ENCODE data around the gene RNF207.

DNA sequence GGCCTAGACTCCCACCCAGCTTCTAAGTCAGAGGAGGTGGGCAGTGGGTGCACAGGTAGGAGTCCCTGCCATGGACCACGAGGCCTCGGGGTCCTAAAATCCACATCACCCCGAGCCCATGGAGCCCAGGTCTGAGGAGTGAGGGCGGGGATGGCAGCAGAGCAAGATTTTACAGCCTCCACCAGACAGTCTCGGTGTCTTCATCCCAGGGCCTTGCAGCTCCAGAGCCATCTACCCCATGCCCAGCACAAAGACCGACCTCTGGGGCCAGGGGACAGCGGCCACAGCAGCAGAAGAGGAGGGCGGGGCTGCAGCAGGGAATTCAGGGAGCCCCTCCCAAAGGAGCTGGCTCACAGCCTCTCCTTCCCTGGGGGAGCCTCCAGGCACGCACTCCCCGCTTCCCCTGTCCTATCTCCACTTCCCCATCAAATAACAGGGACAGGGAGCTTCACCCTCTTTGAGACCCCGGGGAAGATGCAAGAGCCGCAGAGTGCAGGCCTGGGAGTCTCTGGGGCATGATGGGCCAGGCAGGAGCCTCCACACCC, 40.4 kb upstream of the RNF207 start:
- TF ChIP-seq POLR2AphosphoS5 (IDR thresholded peaks at IDR 0.05; ENCODE audit: insufficient read depth, low read depth, low read length): no peak
- TF ChIP-seq, protein P1, sequence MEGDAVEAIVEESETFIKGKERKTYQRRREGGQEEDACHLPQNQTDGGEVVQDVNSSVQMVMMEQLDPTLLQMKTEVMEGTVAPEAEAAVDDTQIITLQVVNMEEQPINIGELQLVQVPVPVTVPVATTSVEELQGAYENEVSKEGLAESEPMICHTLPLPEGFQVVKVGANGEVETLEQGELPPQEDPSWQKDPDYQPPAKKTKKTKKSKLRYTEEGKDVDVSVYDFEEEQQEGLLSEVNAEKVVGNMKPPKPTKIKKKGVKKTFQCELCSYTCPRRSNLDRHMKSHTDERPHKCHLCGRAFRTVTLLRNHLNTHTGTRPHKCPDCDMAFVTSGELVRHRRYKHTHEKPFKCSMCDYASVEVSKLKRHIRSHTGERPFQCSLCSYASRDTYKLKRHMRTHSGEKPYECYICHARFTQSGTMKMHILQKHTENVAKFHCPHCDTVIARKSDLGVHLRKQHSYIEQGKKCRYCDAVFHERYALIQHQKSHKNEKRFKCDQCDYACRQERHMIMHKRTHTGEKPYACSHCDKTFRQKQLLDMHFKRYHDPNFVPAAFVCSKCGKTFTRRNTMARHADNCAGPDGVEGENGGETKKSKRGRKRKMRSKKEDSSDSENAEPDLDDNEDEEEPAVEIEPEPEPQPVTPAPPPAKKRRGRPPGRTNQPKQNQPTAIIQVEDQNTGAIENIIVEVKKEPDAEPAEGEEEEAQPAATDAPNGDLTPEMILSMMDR (IDR thresholded peaks at IDR 0.05; ENCODE audit: extremely low read depth in 1 of 2, insufficient read depth in 1 of 2, low read depth in 1 of 2, low read length in 2 of 2): no peak
- no peak for TF ChIP-seq MYC (IDR thresholded peaks at IDR 0.05; ENCODE audit: low read depth, low read length)
- no peak for TF ChIP-seq POLR2A (IDR thresholded peaks at IDR 0.05; ENCODE audit: low read depth, low read length)
- no peak for TF ChIP-seq EZH2 (IDR thresholded peaks at IDR 0.05; ENCODE audit: borderline replicate concordance, low read depth, low read length, severe bottlenecking)
- TF ChIP-seq MAX (IDR thresholded peaks at IDR 0.05; ENCODE audit: insufficient read depth, insufficient read length): no peak
- no peak for TF ChIP-seq JUN (IDR thresholded peaks at IDR 0.05; ENCODE audit: borderline replicate concordance, insufficient read depth, insufficient read length, low read depth)
- TF ChIP-seq FOS (IDR thresholded peaks at IDR 0.05; ENCODE audit: borderline replicate concordance, insufficient read depth, low read length): no peak

All from endothelial cell of umbilical vein (primary cell).